ENCODE measurements around the gene TANGO6.

DNA sequence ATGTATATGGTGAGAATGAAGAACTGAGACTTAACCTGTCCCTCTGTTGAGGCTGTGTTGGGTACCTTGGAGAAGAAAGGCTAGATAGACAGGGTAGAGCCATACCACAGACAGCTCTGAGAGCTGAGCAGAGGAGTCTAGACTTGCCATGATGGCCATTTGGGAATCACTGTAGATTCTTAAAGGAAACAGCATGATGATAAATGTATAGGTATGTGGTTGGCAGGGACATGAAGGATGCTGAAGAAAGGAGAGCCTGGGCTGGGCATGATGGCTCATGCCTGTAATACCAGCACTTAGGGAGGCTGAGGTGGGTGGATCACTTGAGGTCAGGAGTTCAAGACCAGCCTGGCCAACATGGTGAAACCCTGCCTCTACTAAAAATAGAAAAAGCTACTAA is 147.7 kb downstream of the TANGO6 start:
- TF ChIP-seq, protein P1, sequence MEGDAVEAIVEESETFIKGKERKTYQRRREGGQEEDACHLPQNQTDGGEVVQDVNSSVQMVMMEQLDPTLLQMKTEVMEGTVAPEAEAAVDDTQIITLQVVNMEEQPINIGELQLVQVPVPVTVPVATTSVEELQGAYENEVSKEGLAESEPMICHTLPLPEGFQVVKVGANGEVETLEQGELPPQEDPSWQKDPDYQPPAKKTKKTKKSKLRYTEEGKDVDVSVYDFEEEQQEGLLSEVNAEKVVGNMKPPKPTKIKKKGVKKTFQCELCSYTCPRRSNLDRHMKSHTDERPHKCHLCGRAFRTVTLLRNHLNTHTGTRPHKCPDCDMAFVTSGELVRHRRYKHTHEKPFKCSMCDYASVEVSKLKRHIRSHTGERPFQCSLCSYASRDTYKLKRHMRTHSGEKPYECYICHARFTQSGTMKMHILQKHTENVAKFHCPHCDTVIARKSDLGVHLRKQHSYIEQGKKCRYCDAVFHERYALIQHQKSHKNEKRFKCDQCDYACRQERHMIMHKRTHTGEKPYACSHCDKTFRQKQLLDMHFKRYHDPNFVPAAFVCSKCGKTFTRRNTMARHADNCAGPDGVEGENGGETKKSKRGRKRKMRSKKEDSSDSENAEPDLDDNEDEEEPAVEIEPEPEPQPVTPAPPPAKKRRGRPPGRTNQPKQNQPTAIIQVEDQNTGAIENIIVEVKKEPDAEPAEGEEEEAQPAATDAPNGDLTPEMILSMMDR (IDR thresholded peaks at IDR 0.05; ENCODE audit: low read depth, low read length, poor library complexity, severe bottlenecking): no peak
- TF ChIP-seq EZH2phosphoT487 (IDR thresholded peaks at IDR 0.05; ENCODE audit: borderline replicate concordance, low read length): no peak

Data from DOHH2 (cell line).